Right lobe of liver (tissue), 6 donors: ENCODE measurements around the gene KBTBD2. TPM values are rescaled to one million over a fixed set of nuclear protein-coding genes. Genes with fewer than 3 reads are reported as not detected.

ENCODE experiments used
- ATAC-seq, 4 donors: fragments of 200-7000 bp; cut with Tn5 transposase; one replicate each; pipeline ENCODE4 v1.9.1; 2020; ENCODE audit warnings: mild to moderate bottlenecking in 4 of 4, moderate library complexity in 4 of 4
- DNase-seq, 3 donors: peaks; one replicate each; pipeline ENCODE4 v3.0.0-alpha.2; 2020
- H3K27ac ChIP-seq, 3 donors: fragments of 200-600 bp; one replicate each; pipeline ENCODE4 v1.8.0; 2022
- H3K27me3 ChIP-seq, 2 donors: fragments of 200-600 bp; one replicate each; pipeline ENCODE4 v1.8.0; 2022
- H3K36me3 ChIP-seq, 4 donors: fragments of 200-600 bp; sonication (generic) in 1 of 4; one replicate each; pipeline versions ENCODE4 v1.5.1 to v1.8.0; 2017 to 2022; ENCODE audit warnings: control low read depth in 1 of 4
- H3K4me1 ChIP-seq, 4 donors: fragments of 200-600 bp; sonication (generic) in 1 of 4; one replicate each; pipeline versions ENCODE4 v1.5.1 to v1.8.0; 2017 to 2022; ENCODE audit warnings: control low read depth in 1 of 4
- H3K4me3 ChIP-seq, 3 donors: fragments of 200-600 bp; one replicate each; pipeline ENCODE4 v1.8.0; 2022
- H3K9me3 ChIP-seq, 4 donors: fragments of 200-600 bp; sonication (generic) in 1 of 4; one replicate each; pipeline versions ENCODE4 v1.5.1 to v1.8.0; 2017 to 2022; ENCODE audit warnings: control low read depth in 1 of 4
- POLR2A ChIP-seq: fragments of 450-650 bp; IDR thresholded peaks from one replicate; pipeline ENCODE4 v1.6.1; 2017; ENCODE audit warnings: antibody characterized with exemption, mild to moderate bottlenecking
- WGBS: methylation state at CpG from one replicate; pipeline ENCODE4 v1.1.6; 2018; ENCODE audit warnings: low coverage, low lambda C conversion rate; ENCODE audit not compliant: insufficient coverage; ENCODE audit errors: missing lambda C conversion rate; 5-methylcytosine and 5-hydroxymethylcytosine counted together
- intact Hi-C, 2 donors: fragments of 100-400 bp; cut with DNase I; formaldehyde crosslinking; loops; one replicate each; pipeline versions ENCODE4 v1.11.2 to v1.14.1; 2022
- total RNA-seq, 6 experiments: library from RNA; depleted of rRNA in 2 of 6; stranded (reverse); fragments of >200 nt in 2 of 6; fragmentation: NEBNext Ultra II Directional in 3 of 6; extraction: Animal tissue kit (Norgen Biotek cat#: 25700) in 3 of 6; gene quantifications; one replicate each; pipeline versions ENCODE4 v1.1.0 to v1.2.4, GENCODE V29; 2016 to 2023
- TF ChIP-seq, protein P1 (sequence below), 4 donors: fragments of 200-600 bp in 3 of 4; fragments of 450-650 bp in 1 of 4; IDR thresholded peaks; one replicate each; pipeline versions ENCODE4 v1.5.1 to v1.8.0; 2016 to 2022; ENCODE audit warnings: antibody characterized with exemption in 4 of 4, mild to moderate bottlenecking in 2 of 4
- donor health status: DM: no; HTN: yes; CAD: no.
- donor health status: DM: no; HTN: no; CAD: no.
- donor health status: DM: no; HTN: no; CAD: no.
- donor health status: DM: no; HTN: yes; CAD: no.
- donor health status: DM: no; HTN: yes; CAD: no.

Gene KBTBD2
- total RNA-seq, 6 experiments from 2014 or later, result 7.0 to 14.5 (median 10.5) TPM

DNA sequence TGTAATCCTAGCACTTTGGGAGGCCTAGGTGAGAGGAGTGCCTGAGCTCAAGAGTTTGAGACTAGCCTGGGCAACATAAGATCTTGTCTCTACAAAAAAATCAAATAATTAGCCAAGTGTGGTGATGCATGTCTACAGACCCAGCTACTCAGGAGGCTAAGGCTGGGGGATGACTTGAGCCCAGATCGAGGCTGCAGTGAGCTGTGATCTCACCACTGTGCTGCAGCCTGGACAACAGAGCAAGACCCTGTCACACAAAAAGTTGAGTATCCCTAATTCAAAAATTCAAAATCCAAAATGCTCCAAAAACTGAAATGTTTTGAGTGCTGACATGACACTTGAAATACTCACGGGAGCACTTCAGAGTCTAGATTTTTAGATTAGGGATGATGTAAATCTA is 19.1 kb downstream of the KBTBD2 start:
- H3K4me3 ChIP-seq, result no peak overlapping the region
- no peak for DNase-seq
- no peak for ATAC-seq
- no peaks in the 10 kb centered on the region for H3K4me1 ChIP-seq
- TF ChIP-seq, protein P1, sequence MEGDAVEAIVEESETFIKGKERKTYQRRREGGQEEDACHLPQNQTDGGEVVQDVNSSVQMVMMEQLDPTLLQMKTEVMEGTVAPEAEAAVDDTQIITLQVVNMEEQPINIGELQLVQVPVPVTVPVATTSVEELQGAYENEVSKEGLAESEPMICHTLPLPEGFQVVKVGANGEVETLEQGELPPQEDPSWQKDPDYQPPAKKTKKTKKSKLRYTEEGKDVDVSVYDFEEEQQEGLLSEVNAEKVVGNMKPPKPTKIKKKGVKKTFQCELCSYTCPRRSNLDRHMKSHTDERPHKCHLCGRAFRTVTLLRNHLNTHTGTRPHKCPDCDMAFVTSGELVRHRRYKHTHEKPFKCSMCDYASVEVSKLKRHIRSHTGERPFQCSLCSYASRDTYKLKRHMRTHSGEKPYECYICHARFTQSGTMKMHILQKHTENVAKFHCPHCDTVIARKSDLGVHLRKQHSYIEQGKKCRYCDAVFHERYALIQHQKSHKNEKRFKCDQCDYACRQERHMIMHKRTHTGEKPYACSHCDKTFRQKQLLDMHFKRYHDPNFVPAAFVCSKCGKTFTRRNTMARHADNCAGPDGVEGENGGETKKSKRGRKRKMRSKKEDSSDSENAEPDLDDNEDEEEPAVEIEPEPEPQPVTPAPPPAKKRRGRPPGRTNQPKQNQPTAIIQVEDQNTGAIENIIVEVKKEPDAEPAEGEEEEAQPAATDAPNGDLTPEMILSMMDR (IDR thresholded peaks at IDR 0.05), result no peak
- TF ChIP-seq POLR2A, result no peak
- 78% methylated on average over 2 of the region's 2 CpGs for WGBS
- intact Hi-C loops, result no loop called here
- H3K36me3 ChIP-seq, result peaks cover 0 to 37% (median 7%) of the 10 kb centered on the region in 4 donors
- no peaks in the 10 kb centered on the region for H3K27me3 ChIP-seq
- no peak overlapping the region for H3K27ac ChIP-seq
- no peaks in the 10 kb centered on the region for H3K9me3 ChIP-seq

GRCh38 chr7:32871624-32872371 is 19.8 kb downstream of the KBTBD2 start:
- no peak overlapping the region for H3K4me3 ChIP-seq
- no peak for ATAC-seq
- no peaks in the 10 kb centered on the region for H3K27me3 ChIP-seq
- no peak overlapping the region for H3K27ac ChIP-seq
- TF ChIP-seq, protein P1 (IDR thresholded peaks at IDR 0.05), result no peak
- TF ChIP-seq POLR2A, result no peak
- H3K9me3 ChIP-seq, result no peaks in the 10 kb centered on the region
- H3K4me1 ChIP-seq, result no peaks in the 10 kb centered on the region
- whole genome bisulfite sequencing, result 75% methylated on average over 4 of the region's 4 CpGs
- DNase-seq, result no peak
- intact Hi-C loops, result no loop called here
- peaks cover 0 to 37% (median 7%) of the 10 kb centered on the region in 4 donors for H3K36me3 ChIP-seq

DNA sequence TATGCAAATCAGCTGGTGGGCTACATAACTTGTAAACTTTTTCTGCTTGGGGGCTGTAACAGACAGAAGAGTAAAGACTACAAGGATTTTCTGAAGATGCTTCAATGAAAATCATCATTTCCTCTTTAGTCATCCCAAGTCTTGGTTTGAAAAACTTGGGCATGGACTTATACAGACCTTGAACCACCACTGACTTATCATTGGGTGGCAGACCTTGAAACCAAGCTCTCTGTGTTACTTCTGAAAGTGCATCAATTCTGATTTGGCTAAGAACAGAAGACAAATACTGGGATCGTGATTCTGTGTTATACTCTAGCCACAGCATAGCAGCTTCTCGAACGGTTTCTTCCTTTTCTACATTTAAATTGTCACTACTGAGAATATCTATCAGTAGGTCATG is 21.3 kb downstream of the KBTBD2 start:
- Histone ChIP-seq H3K4me1 (no peaks in the 10 kb centered on the region), H3K9me3 (no peaks in the 10 kb centered on the region), H3K36me3 (peaks cover 0 to 37% (median 7%) of the 10 kb centered on the region in 4 donors), H3K4me3 (no peak overlapping the region), H3K27ac (no peak overlapping the region), H3K27me3 (no peaks in the 10 kb centered on the region)
- TF ChIP-seq, protein P1 (IDR thresholded peaks at IDR 0.05), result no peak
- TF ChIP-seq POLR2A, result no peak
- intact Hi-C loops, result no loop called here
- DNase-seq (no peak), ATAC-seq (no peak)
- 83% methylated on average over 3 of the region's 3 CpGs for WGBS

GRCh38 chr7:32869716-32870115 is 21.8 kb downstream of the KBTBD2 start:
- H3K27me3 ChIP-seq, result no peaks in the 10 kb centered on the region
- ATAC-seq (no peak), DNase-seq (no peak)
- 96% methylated on average over 7 of the region's 7 CpGs for WGBS
- no peak overlapping the region for H3K27ac ChIP-seq
- TF ChIP-seq POLR2A, result no peak
- TF ChIP-seq, protein P1 (IDR thresholded peaks at IDR 0.05), result no peak
- H3K4me3 ChIP-seq, result no peak overlapping the region
- H3K36me3 ChIP-seq, result peaks cover 0 to 33% (median 6%) of the 10 kb centered on the region in 4 donors
- no peaks in the 10 kb centered on the region for H3K9me3 ChIP-seq
- intact Hi-C loops, result no loop called here
- no peaks in the 10 kb centered on the region for H3K4me1 ChIP-seq
